Hepatocyte (in vitro differentiated cells): ENCODE data around the gene URB2.

ENCODE experiments used
- EZH2 ChIP-seq: fragments of 200-600 bp; sonication (generic); IDR thresholded peaks from 2 replicates; pipeline ENCODE4 v1.6.1; 2016; ENCODE audit warnings: antibody characterized with exemption, mild to moderate bottlenecking, borderline replicate concordance
- TF ChIP-seq, protein P1 (sequence below): fragments of 200-600 bp; sonication (generic); IDR thresholded peaks from 2 replicates; pipeline ENCODE4 v1.5.1; 2016; ENCODE audit warnings: antibody characterized with exemption, mild to moderate bottlenecking; ENCODE audit not compliant: poor library complexity

DNA sequence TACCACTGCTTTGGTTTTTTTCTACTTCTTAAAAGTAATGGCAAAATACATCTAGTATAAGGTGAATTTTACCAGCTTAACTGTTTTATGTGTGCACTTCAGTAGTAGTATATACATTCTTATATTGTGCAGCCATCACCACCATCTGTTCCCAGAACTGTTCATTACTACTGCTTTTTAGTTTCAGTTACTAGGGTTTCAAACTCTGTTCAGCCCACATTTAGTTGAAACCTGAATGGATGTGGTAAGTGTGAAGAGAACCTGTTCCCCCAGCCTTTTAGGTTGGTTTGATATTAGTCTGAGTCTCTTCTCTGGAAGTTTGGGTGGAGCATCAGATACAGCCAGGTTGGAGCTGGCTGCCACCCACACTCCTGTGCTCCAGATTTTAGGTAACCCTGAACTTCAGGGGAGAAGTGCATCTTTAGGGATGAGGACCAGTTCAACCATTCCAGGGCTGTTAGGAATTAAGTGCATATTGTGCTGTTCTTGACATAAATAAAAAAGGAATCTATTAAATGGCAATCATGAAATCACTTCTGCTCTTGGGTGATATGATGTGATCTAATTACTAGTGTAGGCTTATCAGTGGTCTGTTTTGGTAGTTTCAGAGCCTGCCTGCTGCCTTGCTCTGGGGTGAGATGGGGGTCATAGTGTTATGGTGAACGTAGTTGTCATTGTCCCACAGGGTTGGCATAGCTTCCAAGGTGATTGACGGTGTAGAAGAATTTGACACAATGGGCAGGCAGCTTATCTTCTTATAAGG, 32.1 kb downstream of the URB2 start:
- TF ChIP-seq, protein P1, sequence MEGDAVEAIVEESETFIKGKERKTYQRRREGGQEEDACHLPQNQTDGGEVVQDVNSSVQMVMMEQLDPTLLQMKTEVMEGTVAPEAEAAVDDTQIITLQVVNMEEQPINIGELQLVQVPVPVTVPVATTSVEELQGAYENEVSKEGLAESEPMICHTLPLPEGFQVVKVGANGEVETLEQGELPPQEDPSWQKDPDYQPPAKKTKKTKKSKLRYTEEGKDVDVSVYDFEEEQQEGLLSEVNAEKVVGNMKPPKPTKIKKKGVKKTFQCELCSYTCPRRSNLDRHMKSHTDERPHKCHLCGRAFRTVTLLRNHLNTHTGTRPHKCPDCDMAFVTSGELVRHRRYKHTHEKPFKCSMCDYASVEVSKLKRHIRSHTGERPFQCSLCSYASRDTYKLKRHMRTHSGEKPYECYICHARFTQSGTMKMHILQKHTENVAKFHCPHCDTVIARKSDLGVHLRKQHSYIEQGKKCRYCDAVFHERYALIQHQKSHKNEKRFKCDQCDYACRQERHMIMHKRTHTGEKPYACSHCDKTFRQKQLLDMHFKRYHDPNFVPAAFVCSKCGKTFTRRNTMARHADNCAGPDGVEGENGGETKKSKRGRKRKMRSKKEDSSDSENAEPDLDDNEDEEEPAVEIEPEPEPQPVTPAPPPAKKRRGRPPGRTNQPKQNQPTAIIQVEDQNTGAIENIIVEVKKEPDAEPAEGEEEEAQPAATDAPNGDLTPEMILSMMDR = no peak
- TF ChIP-seq EZH2 = no peak
